Adrenal gland (tissue), 5 donors: Measurements from ENCODE around the gene CCDC85C.

Source experiments
- POLR2A ChIP-seq, 2 donors: fragments of 450-650 bp; IDR thresholded peaks; one replicate each; pipeline ENCODE4 v1.6.1; 2017; ENCODE audit warnings: antibody characterized with exemption in 2 of 2, mild to moderate bottlenecking in 2 of 2, moderate library complexity in 1 of 2
- TF ChIP-seq, protein P1 (sequence below), 6 experiments: fragments of 450-650 bp in 4 of 6; fragments of 200-600 bp in 2 of 6; sonication (generic) in 1 of 6; IDR thresholded peaks; 1 replicate in 5 of 6; 2 replicates in 1 of 6; pipeline versions ENCODE4 v1.5.1 to v1.8.0; 2016 to 2021; ENCODE audit warnings: antibody characterized with exemption in 6 of 6, mild to moderate bottlenecking in 2 of 6, moderate library complexity in 1 of 6
- donor health status: DM: no; HTN: no; CAD: no.

DNA sequence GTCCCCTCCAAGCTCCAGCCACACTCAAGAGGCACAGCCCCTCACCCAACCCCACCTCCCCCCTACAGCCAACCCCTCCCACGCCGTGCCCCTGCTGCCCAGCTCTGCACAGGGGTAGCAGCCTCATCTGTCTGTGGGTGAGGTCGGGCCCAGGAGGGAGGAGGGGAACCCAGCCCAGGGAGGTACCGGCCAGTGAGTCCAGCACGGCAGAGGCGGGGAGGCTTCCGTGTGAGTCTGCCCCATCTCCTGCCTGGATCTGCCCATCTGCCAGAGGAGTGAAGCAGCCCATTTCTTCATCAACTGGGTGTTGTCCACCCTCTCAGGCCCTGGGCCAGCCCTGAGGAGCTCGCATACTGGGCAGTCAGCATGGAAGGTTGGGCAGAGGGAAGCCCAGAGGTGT is 68.6 kb downstream of the CCDC85C start:
- TF ChIP-seq, protein P1, sequence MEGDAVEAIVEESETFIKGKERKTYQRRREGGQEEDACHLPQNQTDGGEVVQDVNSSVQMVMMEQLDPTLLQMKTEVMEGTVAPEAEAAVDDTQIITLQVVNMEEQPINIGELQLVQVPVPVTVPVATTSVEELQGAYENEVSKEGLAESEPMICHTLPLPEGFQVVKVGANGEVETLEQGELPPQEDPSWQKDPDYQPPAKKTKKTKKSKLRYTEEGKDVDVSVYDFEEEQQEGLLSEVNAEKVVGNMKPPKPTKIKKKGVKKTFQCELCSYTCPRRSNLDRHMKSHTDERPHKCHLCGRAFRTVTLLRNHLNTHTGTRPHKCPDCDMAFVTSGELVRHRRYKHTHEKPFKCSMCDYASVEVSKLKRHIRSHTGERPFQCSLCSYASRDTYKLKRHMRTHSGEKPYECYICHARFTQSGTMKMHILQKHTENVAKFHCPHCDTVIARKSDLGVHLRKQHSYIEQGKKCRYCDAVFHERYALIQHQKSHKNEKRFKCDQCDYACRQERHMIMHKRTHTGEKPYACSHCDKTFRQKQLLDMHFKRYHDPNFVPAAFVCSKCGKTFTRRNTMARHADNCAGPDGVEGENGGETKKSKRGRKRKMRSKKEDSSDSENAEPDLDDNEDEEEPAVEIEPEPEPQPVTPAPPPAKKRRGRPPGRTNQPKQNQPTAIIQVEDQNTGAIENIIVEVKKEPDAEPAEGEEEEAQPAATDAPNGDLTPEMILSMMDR (IDR thresholded peaks at IDR 0.05), result no peak
- TF ChIP-seq POLR2A (IDR thresholded peaks at IDR 0.05), result no peak
